HL-60 (cell line): ENCODE measurements around the gene ZBTB47.

Experiments
- CTCF ChIP-seq: IDR thresholded peaks from one replicate; pipeline ENCODE4 v1.5.1; 2011; ENCODE audit warnings: low read length, control low read depth, inconsistent platforms; ENCODE audit not compliant: insufficient read depth
- GABPA ChIP-seq: IDR thresholded peaks from 2 replicates; pipeline ENCODE4 v1.6.1; 2012; ENCODE audit warnings: low read depth
- POLR2AphosphoS5 ChIP-seq: IDR thresholded peaks from 2 replicates; pipeline ENCODE4 v1.6.1; 2012; ENCODE audit warnings: low read depth

GRCh38 chr3:42654331-42655201 lies 1.1 kb downstream of the ZBTB47 start:
- TF ChIP-seq GABPA: no peak
- no peak for TF ChIP-seq CTCF
- no peak for TF ChIP-seq POLR2AphosphoS5
